Mesenchymal stem cell (in vitro differentiated cells and primary cell): ENCODE measurements around the gene RPS6KA1.
"Not testable (repeated sequence)": the region's sequence is repeated elsewhere in the genome, so short reads cannot be mapped to it uniquely, and the experiment has no call there.

Source experiments
- DNase-seq: peaks from one replicate; pipeline ENCODE4 v3.0.0-alpha.2; 2013
- H2AFZ ChIP-seq: one replicate; pipeline ENCODE4 v1.6.1; 2013; ENCODE audit warnings: low read depth, mild to moderate bottlenecking, control low read depth, inconsistent platforms, low read length, moderate library complexity
- H2AK5ac ChIP-seq: 2 replicates; pipeline ENCODE4 v1.6.1; 2013; ENCODE audit warnings: low read length, moderate library complexity, mild to moderate bottlenecking, inconsistent platforms; ENCODE audit not compliant: severe bottlenecking
- H2BK120ac ChIP-seq: one replicate; pipeline ENCODE4 v1.6.1; 2013; ENCODE audit warnings: low read depth, mild to moderate bottlenecking, inconsistent platforms, low read length, moderate library complexity
- H2BK12ac ChIP-seq, 2 experiments: one replicate each; pipeline ENCODE4 v1.6.1; 2013; ENCODE audit warnings: inconsistent platforms in 2 of 2, low read length in 2 of 2, mild to moderate bottlenecking in 2 of 2, moderate library complexity in 2 of 2, control low read depth in 1 of 2
- H2BK15ac ChIP-seq: one replicate; pipeline ENCODE4 v1.6.1; 2013; ENCODE audit warnings: mild to moderate bottlenecking, low read depth, inconsistent platforms; ENCODE audit not compliant: poor library complexity, severe bottlenecking
- H2BK5ac ChIP-seq: 2 replicates; pipeline ENCODE4 v1.6.1; 2013; ENCODE audit warnings: low read depth, mild to moderate bottlenecking, low read length, control low read depth, inconsistent platforms; ENCODE audit not compliant: poor library complexity, severe bottlenecking
- H3K14ac ChIP-seq, 2 experiments: one replicate each; pipeline ENCODE4 v1.6.1; 2013; ENCODE audit warnings: inconsistent platforms in 2 of 2, low read length in 2 of 2, control low read depth in 1 of 2, mild to moderate bottlenecking in 1 of 2, moderate library complexity in 1 of 2
- H3K18ac ChIP-seq, 2 experiments: one replicate each; pipeline ENCODE4 v1.6.1; 2013; ENCODE audit warnings: inconsistent platforms in 2 of 2, low read length in 2 of 2, control low read depth in 1 of 2, low read depth in 1 of 2, mild to moderate bottlenecking in 1 of 2
- H3K23ac ChIP-seq, 2 experiments: one replicate each; pipeline ENCODE4 v1.6.1; 2013; ENCODE audit warnings: inconsistent platforms in 2 of 2, low read length in 2 of 2, mild to moderate bottlenecking in 2 of 2, moderate library complexity in 2 of 2, control low read depth in 1 of 2
- H3K27ac ChIP-seq: 2 replicates; pipeline ENCODE4 v1.5.1; 2013; ENCODE audit warnings: mild to moderate bottlenecking, moderate library complexity, low read length, control low read depth, inconsistent platforms; ENCODE audit not compliant: poor library complexity, severe bottlenecking
- H3K27me3 ChIP-seq, 2 experiments: 2 replicates each; pipeline versions ENCODE4 v1.6.1 to v1.7.0; 2013; ENCODE audit warnings: low read length in 2 of 2, mild to moderate bottlenecking in 2 of 2, moderate library complexity in 2 of 2, control low read depth in 1 of 2, inconsistent platforms in 1 of 2; ENCODE audit not compliant: control insufficient read depth in 1 of 2, insufficient read depth in 1 of 2
- H3K36me3 ChIP-seq, 2 experiments: 2 replicates each; pipeline versions ENCODE4 v1.6.1 to v1.7.0; 2013; ENCODE audit warnings: low read length in 2 of 2, control low read depth in 1 of 2, inconsistent platforms in 1 of 2, low read depth in 1 of 2, mild to moderate bottlenecking in 1 of 2; ENCODE audit not compliant: insufficient read depth in 2 of 2, control insufficient read depth in 1 of 2
- H3K4ac ChIP-seq, 2 experiments: one replicate each; pipeline ENCODE4 v1.6.1; 2013; ENCODE audit warnings: inconsistent platforms in 2 of 2, low read length in 2 of 2, mild to moderate bottlenecking in 2 of 2, moderate library complexity in 2 of 2, control low read depth in 1 of 2, low read depth in 1 of 2
- H3K4me1 ChIP-seq: 2 replicates; pipeline ENCODE4 v1.6.1; 2013; ENCODE audit warnings: low read depth, low read length, control low read depth; ENCODE audit not compliant: control insufficient read depth, insufficient read depth
- H3K4me2 ChIP-seq: 2 replicates; pipeline ENCODE4 v1.6.1; 2013; ENCODE audit warnings: low read length, mild to moderate bottlenecking, inconsistent platforms; ENCODE audit not compliant: poor library complexity, severe bottlenecking
- H3K4me3 ChIP-seq, 2 experiments: 2 replicates each; pipeline versions ENCODE4 v1.5.1 to v1.7.0; 2013; ENCODE audit warnings: low read length in 2 of 2, mild to moderate bottlenecking in 2 of 2, control low read depth in 1 of 2, low read depth in 1 of 2; ENCODE audit not compliant: insufficient read depth in 1 of 2
- H3K79me1 ChIP-seq: replicated peaks from 2 replicates; pipeline ENCODE4 v1.6.1; 2013; ENCODE audit warnings: mild to moderate bottlenecking, control low read depth, low read length, inconsistent platforms; ENCODE audit not compliant: poor library complexity, severe bottlenecking
- H3K9ac ChIP-seq: 2 replicates; pipeline ENCODE4 v1.7.0; 2013; ENCODE audit warnings: mild to moderate bottlenecking, low read length, moderate library complexity
- H3K9me3 ChIP-seq: 2 replicates; pipeline ENCODE4 v1.7.0; 2013; ENCODE audit warnings: mild to moderate bottlenecking, low read length; ENCODE audit not compliant: control insufficient read depth
- H4K8ac ChIP-seq: one replicate; pipeline ENCODE4 v1.6.1; 2013; ENCODE audit warnings: inconsistent platforms, mild to moderate bottlenecking, low read length, moderate library complexity
- H4K91ac ChIP-seq: one replicate; pipeline ENCODE4 v1.6.1; 2013; ENCODE audit warnings: mild to moderate bottlenecking, low read length, inconsistent platforms
- WGBS: methylation state at CpG from one replicate; pipeline ENCODE4 v1.1.7; 2013; ENCODE audit warnings: mixed read lengths; 5-methylcytosine and 5-hydroxymethylcytosine counted together

RPS6KA1 gene

DNA sequence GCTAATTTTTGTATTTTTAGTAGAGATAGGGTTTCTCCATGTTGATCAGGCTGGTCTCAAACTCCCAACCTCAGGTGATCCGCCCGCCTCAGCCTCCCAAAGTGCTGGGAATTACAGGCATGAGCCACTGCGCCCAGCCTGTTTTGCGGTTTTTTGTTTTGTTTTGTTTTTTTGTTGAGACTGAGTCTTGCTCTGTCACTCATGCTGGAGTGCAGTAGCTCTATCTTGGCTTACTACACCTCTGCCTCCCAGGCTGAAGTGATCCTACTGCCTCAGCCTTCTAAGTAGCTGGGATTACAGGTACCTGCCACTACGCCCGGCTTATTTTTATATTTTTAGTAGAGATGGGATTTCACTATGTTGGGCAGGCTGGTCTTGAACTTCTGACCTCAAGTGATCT, 65.0 kb downstream of the RPS6KA1 start:
- H3K18ac ChIP-seq, H3K23ac ChIP-seq, H3K79me1 ChIP-seq, H3K36me3 ChIP-seq, H3K4me2 ChIP-seq, H3K9me3 ChIP-seq, H4K91ac ChIP-seq, H3K4me3 ChIP-seq, H3K4ac ChIP-seq, H2BK120ac ChIP-seq, H2BK5ac ChIP-seq, H2BK15ac ChIP-seq, H2BK12ac ChIP-seq, H3K27ac ChIP-seq, H3K4me1 ChIP-seq, H4K8ac ChIP-seq, H2AFZ ChIP-seq, H3K14ac ChIP-seq, H3K9ac ChIP-seq, H3K27me3 ChIP-seq, H2AK5ac ChIP-seq, DNase-seq: not testable (repeated sequence)
- 100% methylated on average over 4 of the region's 6 CpGs for WGBS

DNA sequence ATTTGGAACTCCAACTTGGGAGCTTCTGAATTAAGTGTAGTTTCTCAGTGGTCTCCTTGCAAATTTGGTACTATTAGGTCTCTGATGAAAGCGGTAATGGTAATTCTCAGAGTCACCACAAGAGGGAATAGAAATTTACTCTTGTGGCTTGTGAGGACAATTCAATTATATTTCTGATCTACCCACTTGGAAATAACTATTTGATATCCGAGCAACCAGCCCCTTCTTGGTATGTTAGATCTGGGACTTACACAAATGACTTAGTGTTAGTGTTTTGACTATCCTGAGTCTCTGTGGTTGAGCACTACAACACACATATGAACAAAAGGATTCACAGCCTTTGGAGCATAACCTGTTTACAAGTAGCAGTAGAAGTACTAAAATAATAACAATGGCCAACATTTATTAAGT, 68.1 kb downstream of the RPS6KA1 start:
- no peak overlapping the region for H4K91ac ChIP-seq
- H3K4me2 ChIP-seq, result no peak overlapping the region
- no peak overlapping the region for H3K23ac ChIP-seq
- no peaks in the 10 kb centered on the region for H3K79me1 ChIP-seq
- H2AFZ ChIP-seq, result no peak overlapping the region
- no peaks in the 10 kb centered on the region for H3K9me3 ChIP-seq
- no peak overlapping the region for H3K4ac ChIP-seq
- no peak overlapping the region for H2BK5ac ChIP-seq
- H3K27ac ChIP-seq, result no peak overlapping the region
- H2BK12ac ChIP-seq, result no peak overlapping the region
- peaks cover 1% of the 10 kb centered on the region for H3K4me1 ChIP-seq
- no peaks in the 10 kb centered on the region for H3K36me3 ChIP-seq
- H3K9ac ChIP-seq, result no peak overlapping the region
- H2AK5ac ChIP-seq, result no peak overlapping the region
- H3K18ac ChIP-seq, result no peak overlapping the region
- DNase-seq, result peak; percentile 74
- H3K14ac ChIP-seq, result no peak overlapping the region
- H3K27me3 ChIP-seq, result peaks cover 0 to 4% of the 10 kb centered on the region in 2 experiments
- no peak overlapping the region for H2BK120ac ChIP-seq
- no peak overlapping the region for H2BK15ac ChIP-seq
- H4K8ac ChIP-seq, result no peak overlapping the region
- no peak overlapping the region for H3K4me3 ChIP-seq
- 25% methylated on average over 1 of the region's 2 CpGs for WGBS

DNA sequence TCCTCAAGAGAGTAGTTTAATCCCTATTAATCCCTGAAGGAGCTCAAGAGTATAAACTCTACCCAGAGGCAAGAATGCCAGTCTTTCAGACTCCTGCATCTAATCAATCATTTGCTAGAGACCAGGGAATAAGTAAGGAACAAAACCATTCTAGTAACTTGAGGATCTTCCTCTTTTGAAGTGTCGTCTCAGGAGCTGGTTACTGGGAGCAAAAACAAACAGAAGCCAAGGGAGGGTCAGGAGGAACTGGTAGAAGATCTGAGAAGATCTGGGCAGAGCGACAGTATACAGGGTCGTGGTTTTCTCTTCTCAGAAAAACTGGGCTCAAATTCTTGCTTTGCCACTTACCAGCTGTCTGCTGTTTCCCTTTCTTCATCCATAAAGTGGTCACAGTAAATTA, 69.3 kb downstream of the RPS6KA1 start:
- no peaks in the 10 kb centered on the region for H3K36me3 ChIP-seq
- 56% methylated on average over 3 of the region's 3 CpGs for WGBS

DNA sequence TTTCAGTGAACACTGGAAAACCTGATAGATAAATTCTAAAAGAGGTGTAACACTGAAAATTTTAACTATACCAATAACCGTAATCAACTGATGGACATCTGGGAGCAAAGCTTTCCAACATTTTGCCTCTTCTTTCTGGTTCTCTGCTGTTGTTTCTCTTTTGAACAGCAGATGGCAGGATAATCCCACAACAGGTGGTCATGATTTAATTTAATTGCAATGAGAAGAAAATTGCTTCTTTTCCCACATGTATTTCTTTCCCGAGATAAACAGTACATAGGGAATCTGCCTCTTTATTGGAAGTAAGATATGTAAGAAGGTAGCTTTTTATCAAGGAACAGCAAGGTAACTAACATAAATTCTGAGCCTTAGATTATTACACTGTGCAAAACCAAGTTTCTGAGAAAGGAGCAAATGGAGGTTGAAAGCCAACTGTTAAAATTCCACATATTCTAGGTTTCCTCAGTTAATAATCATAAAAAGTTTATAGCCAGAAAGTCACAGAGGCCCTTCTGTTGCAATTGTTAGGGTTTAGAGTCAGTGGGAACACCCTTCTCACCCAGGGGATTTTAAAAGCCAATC, 72.9 kb downstream of the RPS6KA1 start:
- Histone ChIP-seq H3K18ac (no peak overlapping the region), H4K91ac (no peak overlapping the region), H3K79me1 (no peaks in the 10 kb centered on the region), H3K9ac (peak overlapping the region; percentile 4), H3K4ac (no peak overlapping the region), H3K9me3 (no peaks in the 10 kb centered on the region), H2BK15ac (no peak overlapping the region), H3K23ac (no peak overlapping the region), H3K4me2 (no peak overlapping the region), H4K8ac (no peak overlapping the region), H2BK12ac (no peak overlapping the region), H3K27me3 (peaks cover 7 to 21% of the 10 kb centered on the region in 2 experiments), H2BK5ac (no peak overlapping the region), H3K4me3 (no peak overlapping the region), H3K14ac (no peak overlapping the region), H2BK120ac (no peak overlapping the region), H3K36me3 (no peaks in the 10 kb centered on the region), H3K27ac (no peak overlapping the region), H2AK5ac (no peak overlapping the region), H3K4me1 (peaks cover 1% of the 10 kb centered on the region), H2AFZ (no peak overlapping the region)
- DNase-seq, result peak; percentile 73
- WGBS, result 38% methylated on average over 1 of the region's 2 CpGs

More for the DNA sequence above, 69.3 kb downstream of the RPS6KA1 start:
- Histone ChIP-seq H3K4me3 (no peak overlapping the region), H3K9ac (no peak overlapping the region), H2BK12ac (no peak overlapping the region), H4K8ac (no peak overlapping the region), H3K4me1 (peaks cover 1% of the 10 kb centered on the region), H2BK5ac (no peak overlapping the region), H3K27me3 (peaks cover under 1 to 10% of the 10 kb centered on the region in 2 experiments), H3K4ac (no peak overlapping the region), H3K27ac (no peak overlapping the region), H4K91ac (no peak overlapping the region), H3K18ac (no peak overlapping the region), H3K79me1 (no peaks in the 10 kb centered on the region), H2AK5ac (no peak overlapping the region), H3K4me2 (no peak overlapping the region), H3K14ac (no peak overlapping the region), H2BK15ac (no peak overlapping the region), H2AFZ (no peak overlapping the region), H2BK120ac (no peak overlapping the region), H3K23ac (no peak overlapping the region), H3K9me3 (no peaks in the 10 kb centered on the region)
- no peak for DNase-seq
